Measurements from ENCODE around the gene COX4I2.
A peak's percentile ranks its signal among the peaks of the same experiment; 100 is the strongest.

DNA sequence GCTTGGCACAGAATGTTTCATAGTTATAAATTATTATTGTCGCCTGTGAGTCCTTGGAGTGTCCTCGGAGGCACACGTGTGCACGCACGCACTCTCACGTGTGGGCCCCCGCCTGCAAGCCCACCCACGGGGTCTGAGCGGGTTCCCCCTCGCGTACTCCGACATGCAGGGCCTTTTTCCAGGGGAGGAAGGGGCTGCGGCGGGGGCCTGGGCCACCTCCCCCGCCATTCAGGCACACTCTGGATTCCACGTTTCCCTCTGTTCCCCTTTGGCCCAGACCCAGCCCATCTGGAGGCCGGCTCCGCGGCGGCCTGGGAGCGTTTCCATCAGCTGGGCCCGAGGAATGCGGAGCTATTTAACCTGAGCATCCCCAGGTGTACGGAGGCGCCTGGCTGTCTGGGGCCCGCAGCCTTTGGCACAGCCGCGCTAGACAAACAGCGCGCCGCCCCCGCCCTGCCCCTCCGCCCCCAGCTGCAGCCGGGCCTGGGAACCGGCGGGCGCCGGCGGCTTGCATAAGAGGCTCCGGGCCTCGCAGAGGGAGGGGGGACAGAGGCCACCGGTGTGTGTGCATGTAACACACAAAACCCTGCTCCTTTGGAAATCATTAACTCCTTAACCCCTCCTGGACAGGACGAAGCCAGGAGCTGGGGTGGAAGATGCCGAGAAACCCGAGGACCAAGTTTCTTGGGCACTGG lies 29.3 kb upstream of the COX4I2 start:
- TF ChIP-seq POLR2AphosphoS5 (IDR thresholded peaks at IDR 0.05) (peak; percentile 55 to 72 (median 64)), POLR2A (IDR thresholded peaks at IDR 0.05) (no peak)
- TF ChIP-seq, protein P1, sequence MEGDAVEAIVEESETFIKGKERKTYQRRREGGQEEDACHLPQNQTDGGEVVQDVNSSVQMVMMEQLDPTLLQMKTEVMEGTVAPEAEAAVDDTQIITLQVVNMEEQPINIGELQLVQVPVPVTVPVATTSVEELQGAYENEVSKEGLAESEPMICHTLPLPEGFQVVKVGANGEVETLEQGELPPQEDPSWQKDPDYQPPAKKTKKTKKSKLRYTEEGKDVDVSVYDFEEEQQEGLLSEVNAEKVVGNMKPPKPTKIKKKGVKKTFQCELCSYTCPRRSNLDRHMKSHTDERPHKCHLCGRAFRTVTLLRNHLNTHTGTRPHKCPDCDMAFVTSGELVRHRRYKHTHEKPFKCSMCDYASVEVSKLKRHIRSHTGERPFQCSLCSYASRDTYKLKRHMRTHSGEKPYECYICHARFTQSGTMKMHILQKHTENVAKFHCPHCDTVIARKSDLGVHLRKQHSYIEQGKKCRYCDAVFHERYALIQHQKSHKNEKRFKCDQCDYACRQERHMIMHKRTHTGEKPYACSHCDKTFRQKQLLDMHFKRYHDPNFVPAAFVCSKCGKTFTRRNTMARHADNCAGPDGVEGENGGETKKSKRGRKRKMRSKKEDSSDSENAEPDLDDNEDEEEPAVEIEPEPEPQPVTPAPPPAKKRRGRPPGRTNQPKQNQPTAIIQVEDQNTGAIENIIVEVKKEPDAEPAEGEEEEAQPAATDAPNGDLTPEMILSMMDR (IDR thresholded peaks at IDR 0.05), result no peak

Measured in breast epithelium (tissue), 3 donors.